LNCaP clone FGC (cell line): Measurements from ENCODE around the gene WNT10A.

ENCODE experiments used
- DNase-seq: peaks from one replicate; pipeline ENCODE4 v3.0.0-alpha.2; 2011; ENCODE audit warnings: low read depth
- H3K4me3 ChIP-seq: 2 replicates; pipeline ENCODE4 v1.5.1; 2011; ENCODE audit warnings: mild to moderate bottlenecking, low read depth, low read length, control low read depth
- TF ChIP-seq, protein P1 (sequence below): IDR thresholded peaks from 2 replicates; pipeline ENCODE4 v1.5.1; 2012; ENCODE audit warnings: mild to moderate bottlenecking; ENCODE audit not compliant: control insufficient read depth, insufficient read depth; ENCODE audit errors: extremely low read depth

Gene WNT10A

DNA sequence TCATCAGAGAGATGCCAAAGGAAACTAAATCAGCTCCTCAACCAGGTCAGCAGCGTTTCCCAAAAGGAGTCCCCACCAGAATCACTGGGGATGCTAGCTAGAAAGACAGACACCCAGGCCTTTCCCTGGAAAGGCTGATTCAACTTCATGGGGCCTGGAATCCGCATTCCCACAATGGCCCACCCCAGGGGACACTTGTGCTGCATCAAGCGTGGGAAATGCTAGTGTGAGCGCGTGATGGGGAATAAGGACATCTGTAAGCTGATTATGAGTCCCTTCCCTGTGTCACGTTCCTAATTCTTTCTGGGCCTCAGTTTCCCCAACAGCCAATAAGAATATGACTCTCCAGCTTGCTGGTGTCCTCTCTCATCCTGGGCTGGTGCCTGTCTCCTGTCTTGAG lies 2.2 kb upstream of the WNT10A start:
- DNase-seq, result no peak
- H3K4me3 ChIP-seq, result no peak overlapping the region
- TF ChIP-seq, protein P1, sequence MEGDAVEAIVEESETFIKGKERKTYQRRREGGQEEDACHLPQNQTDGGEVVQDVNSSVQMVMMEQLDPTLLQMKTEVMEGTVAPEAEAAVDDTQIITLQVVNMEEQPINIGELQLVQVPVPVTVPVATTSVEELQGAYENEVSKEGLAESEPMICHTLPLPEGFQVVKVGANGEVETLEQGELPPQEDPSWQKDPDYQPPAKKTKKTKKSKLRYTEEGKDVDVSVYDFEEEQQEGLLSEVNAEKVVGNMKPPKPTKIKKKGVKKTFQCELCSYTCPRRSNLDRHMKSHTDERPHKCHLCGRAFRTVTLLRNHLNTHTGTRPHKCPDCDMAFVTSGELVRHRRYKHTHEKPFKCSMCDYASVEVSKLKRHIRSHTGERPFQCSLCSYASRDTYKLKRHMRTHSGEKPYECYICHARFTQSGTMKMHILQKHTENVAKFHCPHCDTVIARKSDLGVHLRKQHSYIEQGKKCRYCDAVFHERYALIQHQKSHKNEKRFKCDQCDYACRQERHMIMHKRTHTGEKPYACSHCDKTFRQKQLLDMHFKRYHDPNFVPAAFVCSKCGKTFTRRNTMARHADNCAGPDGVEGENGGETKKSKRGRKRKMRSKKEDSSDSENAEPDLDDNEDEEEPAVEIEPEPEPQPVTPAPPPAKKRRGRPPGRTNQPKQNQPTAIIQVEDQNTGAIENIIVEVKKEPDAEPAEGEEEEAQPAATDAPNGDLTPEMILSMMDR, result no peak

DNA sequence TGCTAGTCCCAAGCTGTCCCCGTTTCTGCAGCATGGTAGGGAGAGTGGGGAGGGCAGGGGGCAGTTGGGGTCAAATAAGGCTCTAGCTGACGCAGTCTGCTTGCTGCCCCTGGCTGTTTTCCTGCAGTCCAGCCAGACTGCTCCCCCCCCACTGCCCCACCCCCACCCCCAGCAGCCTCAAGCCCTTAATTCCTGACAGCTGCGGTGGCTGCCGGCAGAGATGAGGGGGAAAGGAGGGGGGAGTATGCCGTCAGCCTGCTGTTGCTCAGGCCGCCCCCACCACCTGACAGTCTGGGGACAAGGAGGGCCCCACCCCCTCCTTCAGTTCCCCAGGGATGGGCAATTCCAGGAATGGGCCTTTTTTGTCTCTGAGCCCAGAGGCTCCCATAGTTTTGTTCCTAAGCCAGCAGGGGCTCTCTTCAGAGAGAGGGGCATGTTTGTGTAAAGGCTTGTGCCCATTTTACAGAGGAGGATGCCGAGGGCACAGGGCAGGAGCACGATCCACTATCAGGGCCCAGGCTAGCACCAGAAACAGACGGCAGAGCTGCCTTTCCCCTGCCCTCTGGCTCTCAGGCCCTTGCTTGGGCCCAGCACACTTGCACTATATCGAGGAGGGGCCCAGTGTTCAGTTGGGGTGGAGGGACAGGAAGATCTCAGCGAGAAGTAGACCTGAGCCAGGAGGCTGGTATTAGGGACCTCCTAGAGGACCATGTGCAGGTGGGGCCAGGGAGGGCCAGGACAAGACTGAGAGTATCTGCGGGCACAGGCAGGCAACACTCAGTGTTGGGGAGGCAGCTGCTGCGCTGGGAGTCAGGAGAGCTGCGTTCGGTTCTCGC lies 1.5 kb upstream of the WNT10A start:
- no peak for DNase-seq
- TF ChIP-seq, protein P1, result no peak
- no peak overlapping the region for H3K4me3 ChIP-seq

DNA sequence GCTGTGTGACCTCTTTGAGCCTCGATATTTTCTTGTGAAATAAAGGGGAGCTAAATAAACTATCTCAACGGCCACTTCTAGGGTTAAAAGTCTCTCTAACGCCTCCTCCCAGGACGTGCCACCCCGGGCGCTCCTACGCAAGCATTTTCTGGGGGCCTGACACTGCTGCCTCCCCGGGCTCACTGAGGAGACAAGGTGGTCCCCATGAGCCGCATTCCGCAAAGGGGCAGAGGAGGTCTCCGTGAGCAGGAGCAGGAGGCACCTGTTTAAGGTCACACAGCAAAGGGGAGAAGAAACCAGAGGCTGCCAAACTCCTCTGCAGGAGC lies 913 bp upstream of the WNT10A start:
- no peak overlapping the region for H3K4me3 ChIP-seq
- TF ChIP-seq, protein P1, result no peak

DNA sequence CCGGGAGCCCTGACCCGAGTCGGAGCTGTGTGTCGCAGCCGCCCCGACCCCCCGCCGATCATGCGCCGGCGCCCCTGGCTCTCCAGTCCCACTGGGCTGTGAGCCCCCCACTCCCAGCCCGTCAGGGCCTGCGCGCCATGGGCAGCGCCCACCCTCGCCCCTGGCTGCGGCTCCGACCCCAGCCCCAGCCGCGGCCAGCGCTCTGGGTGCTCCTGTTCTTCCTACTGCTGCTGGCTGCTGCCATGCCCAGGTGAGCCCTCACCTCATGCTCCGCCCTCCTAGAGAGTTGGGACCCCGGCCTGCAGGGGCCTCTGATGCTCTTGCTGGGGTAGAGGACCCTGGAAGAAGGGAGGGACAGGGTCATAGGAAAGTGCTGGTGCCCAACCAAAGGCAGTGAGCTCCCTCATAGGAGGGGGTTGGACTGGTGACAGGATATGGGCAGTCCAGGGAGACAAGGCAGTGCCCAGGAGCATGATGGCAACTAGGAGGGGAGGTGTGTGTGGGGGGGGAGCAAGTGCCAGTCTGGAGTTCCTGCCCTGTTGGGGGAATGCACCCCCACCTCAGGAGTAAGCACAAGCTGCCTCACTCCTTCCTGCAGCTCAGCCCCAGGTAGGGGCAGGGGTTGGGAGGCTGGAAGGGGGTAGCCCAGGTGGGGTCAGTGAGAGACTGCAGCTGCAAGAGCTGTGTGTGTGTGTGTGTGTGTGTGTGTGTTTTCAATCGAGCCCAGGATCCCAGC lies 375 bp downstream of the WNT10A start:
- no peak overlapping the region for H3K4me3 ChIP-seq
- TF ChIP-seq, protein P1, result no peak
- no peak for DNase-seq

More for the DNA sequence above, 913 bp upstream of the WNT10A start:
- DNase-seq, result no peak

DNA sequence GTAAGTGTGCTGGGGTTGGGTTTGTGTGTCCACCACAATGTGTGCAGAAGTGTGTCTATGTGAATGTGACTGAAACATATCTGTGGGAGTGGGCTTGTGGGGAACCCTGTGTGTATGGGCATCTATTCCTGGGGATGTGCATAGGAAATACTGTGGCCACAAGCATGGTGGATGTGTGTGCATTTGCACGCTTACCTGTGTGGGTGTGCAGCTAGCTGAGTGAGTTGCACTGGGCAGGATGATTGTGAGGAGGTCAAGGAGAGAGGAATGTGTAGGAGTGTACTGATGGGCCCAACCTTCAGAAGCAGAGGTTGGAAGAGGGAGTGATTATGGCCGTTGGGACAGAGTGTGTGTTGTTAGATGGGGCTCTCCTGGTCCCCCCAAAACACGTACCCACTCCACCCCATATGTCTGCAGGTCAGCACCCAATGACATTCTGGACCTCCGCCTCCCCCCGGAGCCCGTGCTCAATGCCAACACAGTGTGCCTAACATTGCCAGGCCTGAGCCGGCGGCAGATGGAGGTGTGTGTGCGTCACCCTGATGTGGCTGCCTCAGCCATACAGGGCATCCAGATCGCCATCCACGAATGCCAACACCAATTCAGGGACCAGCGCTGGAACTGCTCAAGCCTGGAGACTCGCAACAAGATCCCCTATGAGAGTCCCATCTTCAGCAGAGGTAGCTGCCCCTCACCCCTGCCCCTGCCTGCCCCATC lies 1.2 kb downstream of the WNT10A start:
- TF ChIP-seq, protein P1, result no peak
- no peak for DNase-seq
- H3K4me3 ChIP-seq, result no peak overlapping the region

DNA sequence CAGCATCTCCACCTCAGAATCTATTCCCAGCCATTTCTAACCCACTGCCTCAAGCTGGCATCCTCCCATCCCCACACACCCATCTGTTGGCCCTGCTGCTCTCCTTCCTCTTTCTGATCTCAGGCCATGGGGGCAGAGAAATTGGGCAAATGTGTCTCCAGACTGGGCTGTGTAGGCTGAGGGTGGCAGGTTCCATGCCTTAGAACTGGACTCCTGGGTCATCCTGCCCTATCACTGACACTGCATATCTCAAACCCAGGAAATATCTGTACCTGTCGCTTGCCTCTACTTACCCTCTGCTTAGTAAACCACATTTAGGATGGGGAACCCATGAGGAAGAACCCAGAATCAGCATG lies 1.8 kb downstream of the WNT10A start:
- TF ChIP-seq, protein P1, result no peak
- no peak for DNase-seq
- no peak overlapping the region for H3K4me3 ChIP-seq
